HepG2 (cell line): Measurements from ENCODE around the gene ASXL1. TPM values are rescaled to one million over a fixed set of nuclear protein-coding genes. Genes with fewer than 3 reads are reported as not detected.
A peak's percentile ranks its signal among the peaks of the same experiment; 100 is the strongest.

Experiments
- ATAC-seq: fragments of 200-7000 bp; cut with Tn5 transposase; 3 replicates; pipeline ENCODE4 v1.9.1; 2020; ENCODE audit warnings: mild to moderate bottlenecking, moderate library complexity
- BruUV-seq: library from RNA; stranded (reverse); fragments of 400-500 nt; replicated peaks from 2 replicates; lab custom pipeline; 2021; lab: Mats Ljungman, UMichigan
- CTCF ChIA-PET: fragments of 300-600 bp; formaldehyde crosslinking; extraction: SDS; loops from one replicate; lab custom pipeline; 2021; ENCODE audit warnings: low total read pairs, inconsistent platforms, low intra/inter-chr PET ratio; lab: Yijun Ruan, JAX
- POLR2A ChIA-PET: fragments of 350-600 bp; sonication (Branson Sonifier 250); formaldehyde crosslinking; loops from one replicate; lab custom pipeline; 2020; ENCODE audit warnings: antibody characterized with exemption, inconsistent platforms; lab: Yijun Ruan, JAX
- DNase-seq: peaks from one replicate; pipeline ENCODE4 v3.0.0-alpha.2; 2015; ENCODE audit warnings: low spot score
- FAIRE-seq: peaks from 3 replicates; lab custom pipeline; 2011; peaks lifted over from hg19 to GRCh38; lab: Jason Lieb, UNC
- H2AFZ ChIP-seq: one replicate; pipeline ENCODE4 v1.6.1; 2011; ENCODE audit warnings: low read length, inconsistent platforms
- H3K27ac ChIP-seq: fragments of 300-600 bp; 3 replicates; pipeline ENCODE4 v1.8.0; 2011; ENCODE audit warnings: mixed run types, mild to moderate bottlenecking, mixed read lengths, low read length, inconsistent platforms; ENCODE audit not compliant: insufficient read depth; ENCODE audit errors: extremely low read length
- H3K27me3 ChIP-seq, 2 experiments: fragments of 200-600 bp in 1 of 2; 2 replicates in 1 of 2; 3 replicates in 1 of 2; pipeline versions ENCODE4 v1.6.0 to v1.8.0; 2011; ENCODE audit warnings: low read length in 2 of 2, mild to moderate bottlenecking in 2 of 2, moderate library complexity in 2 of 2, inconsistent platforms in 1 of 2; ENCODE audit not compliant: insufficient read depth in 2 of 2, control insufficient read depth in 1 of 2
- H3K36me3 ChIP-seq, 2 experiments: fragments of 200-600 bp in 1 of 2; replicated peaks in 1 of 2; 2 replicates in 1 of 2; 3 replicates in 1 of 2; pipeline versions ENCODE4 v1.5.1 to v1.8.0; 2011; ENCODE audit warnings: low read length in 2 of 2, inconsistent platforms in 1 of 2; ENCODE audit not compliant: insufficient read depth in 2 of 2, control insufficient read depth in 1 of 2
- H3K4me1 ChIP-seq: 2 replicates; pipeline ENCODE4 v1.5.1; 2012; ENCODE audit warnings: low read length, inconsistent platforms; ENCODE audit not compliant: insufficient read depth
- H3K4me2 ChIP-seq: 2 replicates; pipeline ENCODE4 v1.6.0; 2011; ENCODE audit warnings: low read depth, low read length, inconsistent platforms
- H3K4me3 ChIP-seq, 3 experiments: fragments of 200-600 bp in 1 of 3; sonication (generic), shearing (Covaris generic) in 1 of 3; replicated peaks in 1 of 3; 2 replicates each; pipeline ENCODE4 v1.5.1; 2011 to 2016; ENCODE audit warnings: low read length in 3 of 3, inconsistent platforms in 2 of 3, low read depth in 2 of 3, mild to moderate bottlenecking in 2 of 3, control low read depth in 1 of 3, mixed read lengths in 1 of 3; ENCODE audit not compliant: insufficient read depth in 1 of 3
- H3K79me2 ChIP-seq: one replicate; pipeline ENCODE4 v1.6.1; 2011; ENCODE audit warnings: low read length, inconsistent platforms; ENCODE audit not compliant: insufficient read depth
- H3K9ac ChIP-seq: 2 replicates; pipeline ENCODE4 v1.6.0; 2011; ENCODE audit warnings: mild to moderate bottlenecking, low read depth, low read length, inconsistent platforms; ENCODE audit not compliant: insufficient read depth
- H3K9me3 ChIP-seq: 2 replicates; pipeline ENCODE4 v1.5.1; 2012; ENCODE audit warnings: mild to moderate bottlenecking, low read length
- H4K20me1 ChIP-seq: 2 replicates; pipeline ENCODE4 v1.6.0; 2011; ENCODE audit warnings: inconsistent platforms, mild to moderate bottlenecking, low read length, moderate library complexity; ENCODE audit not compliant: insufficient read depth
- RBM22 ChIP-seq: fragments of 200-400 bp; formaldehyde crosslinking; optimal IDR thresholded peaks from 2 replicates; pipeline ENCODE3; 2017; ENCODE audit warnings: mild to moderate bottlenecking, low read length, moderate library complexity
- ZMYM3 ChIP-seq: sonication (generic); formaldehyde crosslinking; IDR thresholded peaks from 2 replicates; pipeline ENCODE4 v1.5.1; 2020; ENCODE audit warnings: mild to moderate bottlenecking, missing genetic modification reagents
- ZNF121 ChIP-seq: sonication (generic); formaldehyde crosslinking; IDR thresholded peaks from 2 replicates; pipeline ENCODE4 v1.5.0; 2020; ENCODE audit warnings: mild to moderate bottlenecking, missing genetic modification reagents
- ZNF30 ChIP-seq: sonication (generic); formaldehyde crosslinking; IDR thresholded peaks from 2 replicates; pipeline ENCODE4 v1.5.0; 2020; ENCODE audit warnings: mild to moderate bottlenecking, missing genetic modification reagents
- ZNF362 ChIP-seq: sonication (generic); formaldehyde crosslinking; IDR thresholded peaks from 2 replicates; pipeline ENCODE4 v1.4.0; 2020; ENCODE audit warnings: missing genetic modification reagents, mild to moderate bottlenecking, borderline replicate concordance
- ZNF770 ChIP-seq: sonication (generic); formaldehyde crosslinking; IDR thresholded peaks from 2 replicates; pipeline ENCODE4 v1.5.0; 2020; ENCODE audit warnings: mild to moderate bottlenecking, missing genetic modification reagents
- ZSCAN20 ChIP-seq: sonication (generic); formaldehyde crosslinking; IDR thresholded peaks from 2 replicates; pipeline ENCODE4 v1.4.0; 2020; ENCODE audit warnings: missing genetic modification reagents, mild to moderate bottlenecking, borderline replicate concordance
- WGBS: methylation state at CpG from one replicate; pipeline ENCODE4 v1.1.6; 2017; ENCODE audit warnings: low lambda C conversion rate; 5-methylcytosine and 5-hydroxymethylcytosine counted together
- in situ Hi-C: cut with HindIII; loops from 2 replicates; pipeline ENCODE4 v1.10.0; 2017; ENCODE audit warnings: low pct_unique_long_range_greater_than_20kb; ENCODE audit not compliant: extremely low pct_ligation_motif_present
- intact Hi-C: fragments of 100-400 bp; cut with micrococcal nuclease; formaldehyde crosslinking; loops from one replicate; pipeline ENCODE4 v1.10.0; 2022; ENCODE audit not compliant: unreplicated experiment
- polyA plus RNA-seq, 8 experiments: library from polyadenylated mRNA; depleted of rRNA in 3 of 8; stranded (reverse) in 7 of 8; unstranded in 1 of 8; fragments of >200 nt; fragmentation: Illumina TruSeq in 4 of 8; extraction: Trizol in 4 of 8; gene quantifications; 2 replicates each; pipeline versions ENCODE4 v1.2.1 to v1.2.3, GENCODE V29; 2011 to 2016; ENCODE audit warnings: low read depth in 4 of 8, missing spikeins in 1 of 8, mixed read lengths in 1 of 8; ENCODE audit not compliant: insufficient read depth in 1 of 8
- total RNA-seq, 5 experiments: library from RNA; depleted of rRNA; stranded (reverse); fragments of >200 nt; fragmentation: Illumina TruSeq; extraction: Trizol; gene quantifications; 2 replicates each; pipeline ENCODE4 v1.2.3, GENCODE V29; 2016; ENCODE audit warnings: low read depth in 1 of 5

The ASXL1 gene
- total and polyA plus RNA-seq, 2 of the 13 experiments (the other 11 are each of a cell fraction or from before 2014, with no cell fraction given), result 62.1 to 74.8 TPM

GRCh38 chr20:32368925-32369324 lies 10.8 kb downstream of the ASXL1 start (continued):
- no peak for TF ChIP-seq ZNF362 (CRISPR knock-in tag)

- intact Hi-C loops (no loop called here), in situ Hi-C loops (loop anchor here (10.0 kb wide), 1 partner anchor 64 kb away; no protein-coding TSS in a partner anchor)
- FAIRE-seq, result no peak
- H3K4me1 ChIP-seq, result peaks cover 45% of the 10 kb centered on the region
- POLR2A ChIA-PET, result interaction anchor here (1.2 to 2.2 kb wide), 3 partner anchors 12 to 44 kb away, joined by 3 to 9 read pairs (median 7); partner anchors contain the start of gene ASXL1
- no peak for TF ChIP-seq ZSCAN20 (CRISPR knock-in tag)
- TF ChIP-seq ZMYM3 (CRISPR knock-in tag), result 0 out of 2 replicates have a peak, but pooled peaks have one; percentile 29
- TF ChIP-seq ZNF30 (CRISPR knock-in tag), result no peak
- TF ChIP-seq RBM22, result peak; percentile 52
- peak; percentile 55; the same call in 1 of the 2 replicates for TF ChIP-seq ZNF770
- TF ChIP-seq ZNF121 (CRISPR knock-in tag), result peak; percentile 77
- CTCF ChIA-PET, result no interaction called here
- no peaks in the 10 kb centered on the region for H3K9me3 ChIP-seq
- no peak for DNase-seq
- no peak overlapping the region for H3K4me2 ChIP-seq
- H4K20me1 ChIP-seq, result peaks cover 82% of the 10 kb centered on the region
- H3K9ac ChIP-seq, result no peak overlapping the region
- no peak overlapping the region for H2AFZ ChIP-seq
- peaks cover 96% of the 10 kb centered on the region for H3K79me2 ChIP-seq
- H3K27me3 ChIP-seq, result no peaks in the 10 kb centered on the region
- BruUV-seq, result no TSS peak
- 95% methylated on average over 2 of the region's 2 CpGs for WGBS
- H3K27ac ChIP-seq, result no peak overlapping the region
- no peak for ATAC-seq
- H3K36me3 ChIP-seq, result peaks cover 35 to 75% of the 10 kb centered on the region in 2 experiments
- H3K4me3 ChIP-seq, result no peak overlapping the region
These were observed 12.8 kb downstream of the ASXL1 start for GRCh38 chr20:32370897-32371296.
